Omental fat pad (tissue), 4 donors: ENCODE data around the gene GPR119. TPM values are rescaled to one million over a fixed set of nuclear protein-coding genes. Genes with fewer than 3 reads are reported as not detected.

ENCODE experiments used
- ATAC-seq: fragments of 150-250 bp; one replicate; pipeline ENCODE4 v1.9.1; 2016; ENCODE audit warnings: mild to moderate bottlenecking, moderate library complexity; ENCODE audit not compliant: low FRiP score
- DNase-seq: peaks from one replicate; pipeline ENCODE4 v3.0.0-alpha.2; 2019; ENCODE audit warnings: low spot score
- total RNA-seq, 4 donors: library from RNA; depleted of rRNA; stranded (reverse); fragments of >200 nt; gene quantifications; one replicate each; pipeline ENCODE4 v1.1.0, GENCODE V29; 2016
- TF ChIP-seq, protein P1 (sequence below), 3 donors: fragments of 450-650 bp; IDR thresholded peaks; one replicate each; pipeline ENCODE4 v1.5.1; 2016 to 2017; ENCODE audit warnings: antibody characterized with exemption in 3 of 3, mild to moderate bottlenecking in 3 of 3, moderate library complexity in 2 of 3

Gene GPR119
- total RNA-seq, 4 donors from 2014 or later = not detected

GRCh38 chrX:130414800-130415199 lies 29.3 kb upstream of the GPR119 start:
- TF ChIP-seq, protein P1, sequence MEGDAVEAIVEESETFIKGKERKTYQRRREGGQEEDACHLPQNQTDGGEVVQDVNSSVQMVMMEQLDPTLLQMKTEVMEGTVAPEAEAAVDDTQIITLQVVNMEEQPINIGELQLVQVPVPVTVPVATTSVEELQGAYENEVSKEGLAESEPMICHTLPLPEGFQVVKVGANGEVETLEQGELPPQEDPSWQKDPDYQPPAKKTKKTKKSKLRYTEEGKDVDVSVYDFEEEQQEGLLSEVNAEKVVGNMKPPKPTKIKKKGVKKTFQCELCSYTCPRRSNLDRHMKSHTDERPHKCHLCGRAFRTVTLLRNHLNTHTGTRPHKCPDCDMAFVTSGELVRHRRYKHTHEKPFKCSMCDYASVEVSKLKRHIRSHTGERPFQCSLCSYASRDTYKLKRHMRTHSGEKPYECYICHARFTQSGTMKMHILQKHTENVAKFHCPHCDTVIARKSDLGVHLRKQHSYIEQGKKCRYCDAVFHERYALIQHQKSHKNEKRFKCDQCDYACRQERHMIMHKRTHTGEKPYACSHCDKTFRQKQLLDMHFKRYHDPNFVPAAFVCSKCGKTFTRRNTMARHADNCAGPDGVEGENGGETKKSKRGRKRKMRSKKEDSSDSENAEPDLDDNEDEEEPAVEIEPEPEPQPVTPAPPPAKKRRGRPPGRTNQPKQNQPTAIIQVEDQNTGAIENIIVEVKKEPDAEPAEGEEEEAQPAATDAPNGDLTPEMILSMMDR (IDR thresholded peaks at IDR 0.05) = no peak
- ATAC-seq (no peak), DNase-seq (no peak)

- TF ChIP-seq, protein P1 (IDR thresholded peaks at IDR 0.05) = no peak
- DNase-seq (no peak), ATAC-seq (no peak)
Measured at GRCh38 chrX:130413415-130413814, 27.9 kb upstream of the GPR119 start.

GRCh38 chrX:130402208-130402684 lies 16.8 kb upstream of the GPR119 start:
- DNase-seq (no peak), ATAC-seq (peak; percentile 12)
- TF ChIP-seq, protein P1 (IDR thresholded peaks at IDR 0.05) = no peak

- ATAC-seq (peak; percentile 91), DNase-seq (no peak)
Measured at GRCh38 chrX:130401415-130402207, 16.1 kb upstream of the GPR119 start, which contains the start of gene RBMX2. TSS of gene RBMX2 (plus strand) at chrX:130401987. CDS start at chrX:130402033, 46 bp downstream.

DNA sequence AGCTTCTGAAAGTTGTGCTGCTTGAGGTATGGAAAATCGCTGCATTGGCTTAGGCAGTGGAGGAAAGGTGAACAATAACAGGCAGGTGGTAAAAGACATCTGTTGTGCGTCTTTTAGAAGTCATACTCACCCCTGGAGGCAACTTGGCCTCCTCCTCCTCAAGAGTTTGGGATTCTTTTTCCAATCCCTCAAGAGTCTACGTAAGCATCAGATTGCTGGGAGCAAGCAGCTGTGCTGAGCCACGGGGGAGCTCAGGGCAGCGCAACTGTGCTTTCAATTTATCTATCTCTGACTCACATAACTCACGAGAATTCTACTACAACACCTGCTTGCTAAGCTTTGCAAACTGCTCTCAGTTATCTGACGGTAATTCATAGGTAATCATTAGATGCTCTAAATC lies 9.9 kb upstream of the GPR119 start:
- ATAC-seq (no peak), DNase-seq (no peak)
- TF ChIP-seq, protein P1 (IDR thresholded peaks at IDR 0.05) = no peak

More at GRCh38 chrX:130401415-130402207, 16.1 kb upstream of the GPR119 start, which contains the start of gene RBMX2:
- TF ChIP-seq, protein P1 (IDR thresholded peaks at IDR 0.05) = no peak

DNA sequence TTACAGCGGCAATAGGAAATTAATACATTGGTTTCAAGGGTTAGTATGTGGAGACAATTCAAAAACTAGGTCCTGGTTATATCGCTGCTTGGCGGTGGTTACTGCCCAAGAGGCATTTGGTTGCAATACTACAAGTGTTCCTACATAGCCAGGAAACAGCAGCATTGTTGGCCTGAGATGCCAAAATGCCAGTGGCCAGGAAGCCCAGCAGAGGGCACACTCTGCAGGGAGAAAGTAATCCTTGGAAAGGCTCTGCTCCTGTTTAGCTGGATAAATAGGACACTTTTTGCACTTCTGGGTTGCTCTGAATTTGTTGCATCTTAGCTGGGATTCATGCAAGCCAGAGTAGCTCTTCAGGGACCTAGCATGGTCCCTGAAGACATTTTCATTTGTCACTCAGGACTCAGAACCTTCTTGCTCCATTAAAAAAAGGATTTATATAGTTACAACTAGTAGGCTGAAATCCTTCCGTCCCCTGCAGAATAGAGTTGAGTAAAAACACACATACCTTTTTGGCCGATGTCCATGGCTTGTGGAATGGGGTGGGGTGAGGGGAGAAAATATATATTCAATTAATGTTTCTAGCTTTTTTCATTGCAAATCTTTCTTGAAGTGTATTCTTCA lies 8.1 kb upstream of the GPR119 start:
- TF ChIP-seq, protein P1 (IDR thresholded peaks at IDR 0.05) = no peak
- ATAC-seq = no peak
- DNase-seq = no peak
